Heart right ventricle (tissue), 16 donors: ENCODE data around the gene UBE2Q1. TPM values are rescaled to one million over a fixed set of nuclear protein-coding genes. Genes with fewer than 3 reads are reported as not detected.

Experiments used
- ATAC-seq, 8 donors: fragments of 200-7000 bp; cut with Tn5 transposase; one replicate each; pipeline ENCODE4 v1.9.1; 2020; ENCODE audit warnings: mild to moderate bottlenecking in 8 of 8, moderate library complexity in 8 of 8, moderate number of reproducible peaks in 1 of 8
- DNase-seq, 2 donors: peaks; one replicate each; pipeline ENCODE4 v3.0.0-alpha.2; 2020
- H3K27ac ChIP-seq, 10 donors: fragments of 200-600 bp; sonication (generic) in 2 of 10; one replicate each; pipeline versions ENCODE4 v1.5.0 to v1.8.0; 2020 to 2022; ENCODE audit warnings: mild to moderate bottlenecking in 3 of 10
- H3K27me3 ChIP-seq, 7 donors: fragments of 200-600 bp; one replicate each; pipeline ENCODE4 v1.8.0; 2021 to 2022; ENCODE audit warnings: mild to moderate bottlenecking in 2 of 7
- H3K36me3 ChIP-seq, 9 donors: fragments of 200-600 bp; sonication (generic) in 1 of 9; one replicate each; pipeline versions ENCODE4 v1.5.0 to v1.8.0; 2020 to 2022; ENCODE audit warnings: mild to moderate bottlenecking in 2 of 9
- H3K4me1 ChIP-seq, 9 donors: fragments of 200-600 bp; sonication (generic) in 1 of 9; one replicate each; pipeline versions ENCODE4 v1.5.0 to v1.8.0; 2020 to 2022; ENCODE audit warnings: mild to moderate bottlenecking in 4 of 9
- H3K4me3 ChIP-seq, 10 donors: fragments of 200-600 bp; sonication (generic) in 2 of 10; one replicate each; pipeline versions ENCODE4 v1.5.0 to v1.8.0; 2020 to 2022; ENCODE audit warnings: mild to moderate bottlenecking in 7 of 10, moderate library complexity in 2 of 10
- H3K9me3 ChIP-seq, 11 donors: fragments of 200-600 bp in 10 of 11; sonication (generic) in 2 of 11; one replicate each; pipeline versions ENCODE4 v1.5.0 to v1.8.0; 2013 to 2022; ENCODE audit warnings: mild to moderate bottlenecking in 2 of 11, control low read depth in 1 of 11, moderate library complexity in 1 of 11
- CTCF ChIP-seq, 9 donors: fragments of 200-600 bp; sonication (generic) in 2 of 9; IDR thresholded peaks; one replicate each; pipeline versions ENCODE4 v1.5.0 to v1.8.0; 2021 to 2022; ENCODE audit warnings: antibody characterized with exemption in 9 of 9, mild to moderate bottlenecking in 5 of 9, moderate library complexity in 1 of 9
- WGBS, 2 donors: extraction: QIAGEN DNeasy Blood & Tissue Kit; methylation state at CpG; one replicate each; pipeline ENCODE4 v1.1.7; 2013; ENCODE audit warnings: inconsistent platforms in 1 of 2; 5-methylcytosine and 5-hydroxymethylcytosine counted together
- intact Hi-C, 10 donors: fragments of 100-400 bp; cut with DNase I; formaldehyde crosslinking; loops; one replicate each; pipeline versions ENCODE4 v1.11.1 to v1.14.2; 2022
- long read RNA-seq, 3 donors: library from polyadenylated mRNA; unstranded; transcript quantifications; one replicate each; pipeline ENCODE4 v2.0.0, GENCODE V29; 2020 to 2021
- polyA plus RNA-seq, 2 donors: library from polyadenylated mRNA; stranded (reverse); fragments of 200-250 nt; gene quantifications; one replicate each; pipeline ENCODE4 v1.2.3, GENCODE V29; 2013
- total RNA-seq, 10 donors: library from RNA; stranded (reverse); fragmentation: NEBNext Ultra II Directional in 3 of 10; extraction: Animal tissue kit (Norgen Biotek cat#: 25700) in 3 of 10; gene quantifications; one replicate each; pipeline versions ENCODE4 v1.2.1 to v1.2.4, GENCODE V29; 2021 to 2023
- donor health status: Arrhythmogenic right ventricular cardiomyopathy.
- donor health status: ischemic (EF 13 %, LVEDD 7.1; RV severe dilation, severe dysfunction).
- donor health status: healthy with polysubstance abuse.
- donor health status: DM: no; HTN: yes; CAD: no.
- donor health status: DM: no; HTN: no; CAD: no.
- donor health status: ischemic (EF 25% LVEDD 6.9; RV normal size, moderate dysfunction).
- donor health status: ischemic (EF 25% LVEDD 5.7; RV mildly dilated, moderate dysfunction).
- donor health status: healthy.
- donor health status: DM: yes; HTN: yes; CAD: no.
- donor health status: Ischemic cardiomyopathy.
- donor health status: ischemic (EF 35%, LVEDD 5.7; RV mildly dilated, moderate dysfunction).
- donor health status: nonischemic (EF 11% LVEDD 7.7; RV severe dilation, severe dysfunction).
- donor health status: DM: yes; HTN: yes; CAD: no.
- donor health status: PGD.
- donor health status: ischemic (EF 29% LVEDD 5.4; RV normal size, mild dysfunction).
- donor health status: nonischemic (EF 23%, LVEDD 6.1; RV moderate dilation, normal function).

UBE2Q1 gene
- 10 to 100 TPM; 49.1 to 83.5 (median 59.0) TPM for total RNA-seq
- 10 to 100 TPM; 19.4 to 28.9 TPM for polyA plus RNA-seq
- long read RNA-seq, donor 1, transcript UBE2Q1-201 (13 exons, 3,210 nt): major isoform, 32 of 41 reads
- long read RNA-seq, donor 1, partial matches to known transcripts: 6 of 41 reads
- long read RNA-seq, donor 1, other reads (novel, unspliced or antisense): 3 of 41 reads
- long read RNA-seq, donor 2, transcript UBE2Q1-201 (13 exons, 3,210 nt): major isoform, 26 of 28 reads
- long read RNA-seq, donor 2, partial matches to known transcripts: 2 of 28 reads
- long read RNA-seq, donor 2, other reads (novel, unspliced or antisense): 0 of 28 reads
- long read RNA-seq, donor 3, partial matches to known transcripts: 2 of 7 reads
- long read RNA-seq, donor 3, other reads (novel, unspliced or antisense): 1 of 7 reads

- WGBS, 2 donors: 1% methylated on average over 35 to 67 of the region's 69 CpGs
- DNase-seq (peak; percentile 50 to 65), ATAC-seq (peak in 1 of 8 donors; percentile 1)
- intact Hi-C loops: loop anchor here in 6 of 10 donors (2.0 to 10.0 kb wide), 8 partner anchors 49 to 527 kb away; partner anchors contain the start of genes PMVK (in 3 of the 6), ADAR (in 1 of the 6), AQP10 (in 1 of the 6) and ATP8B2 (in 1 of the 6)
- Histone ChIP-seq H3K27me3 (no peaks in the 10 kb centered on the region), H3K9me3 (no peaks in the 10 kb centered on the region), H3K4me3 (peak within 1 kb of the TSS; percentile 69 to 97 (median 93)), H3K36me3 (peaks cover 0 to 28% (median 25%) of the 10 kb centered on the region in 9 donors), H3K4me1 (peaks cover 13 to 46% (median 32%) of the 10 kb centered on the region in 9 donors), H3K27ac (peak within 1 kb of the TSS; percentile 77 to 98 (median 94))
- TF ChIP-seq CTCF (IDR thresholded peaks at IDR 0.05): no peak
Observed at GRCh38 chr1:154557939-154558719, at the start of gene UBE2Q1. TSS of gene UBE2Q1 (minus strand) at chr1:154558662. CDS start at chr1:154558553, 109 bp downstream.

- Histone ChIP-seq H3K36me3 (peaks cover 0 to 27% (median 0%) of the 10 kb centered on the region in 9 donors), H3K4me3 (peak within 1 kb of the TSS; percentile 66 to 99 (median 90)), H3K27me3 (no peaks in the 10 kb centered on the region), H3K27ac (peak within 1 kb of the TSS; percentile 87 to 99 (median 98)), H3K9me3 (no peaks in the 10 kb centered on the region), H3K4me1 (peaks cover 4 to 82% (median 60%) of the 10 kb centered on the region in 9 donors)
- 1% methylated on average over 59 of the region's 59 CpGs for WGBS, 2 donors
- peak; percentile 83 to 95 (median 94) for ATAC-seq
- DNase-seq: peak; percentile 86 to 95
- TF ChIP-seq CTCF (IDR thresholded peaks at IDR 0.05): no peak
- intact Hi-C loops: loop anchor here in 3 of 10 donors (2.0 to 5.0 kb wide), 3 partner anchors 41 to 51 kb away; partner anchors contain the start of genes UBE2Q1 (in 2 of the 3) and CHRNB2 (in 1 of the 3)
Observed at GRCh38 chr1:154607609-154608396, 49.3 kb upstream of the UBE2Q1 start, which contains the start of gene ADAR. TSS of gene ADAR (minus strand) at chr1:154608186. CDS start at chr1:154608006, 180 bp downstream.

- intact Hi-C loops: loop anchor here in 3 of 10 donors (2.0 to 5.0 kb wide), 3 partner anchors 40 to 50 kb away; partner anchors contain the start of genes UBE2Q1 (in 2 of the 3) and CHRNB2 (in 1 of the 3)
- Histone ChIP-seq H3K27me3 (no peaks in the 10 kb centered on the region), H3K9me3 (no peaks in the 10 kb centered on the region), H3K36me3 (peaks cover 0 to 31% (median under 1%) of the 10 kb centered on the region in 9 donors), H3K4me1 (peaks cover 9 to 87% (median 67%) of the 10 kb centered on the region in 9 donors), H3K4me3 (peak overlapping the region; percentile 66 to 99 (median 90)), H3K27ac (peak overlapping the region in 9 of 10 donors; percentile 93 to 99 (median 98))
- TF ChIP-seq CTCF (IDR thresholded peaks at IDR 0.05): no peak
- WGBS, 2 donors: 16 to 25% methylated on average over 11 of the region's 11 CpGs
- DNase-seq (no peak), ATAC-seq (peak in 5 of 8 donors; percentile 9 to 28 (median 20))
Observed at GRCh38 chr1:154607106-154607608, 48.7 kb upstream of the UBE2Q1 start.
